WTC11 (cell line): ENCODE data around the gene PEX7. TPM values are rescaled to one million over a fixed set of nuclear protein-coding genes. Genes with fewer than 3 reads are reported as not detected.

Experiments
- ATAC-seq: fragments of 200-7000 bp; cut with Tn5 transposase; 2 replicates; pipeline ENCODE4 v1.10.0; 2021; ENCODE audit warnings: mild to moderate bottlenecking, moderate library complexity
- CTCF ChIA-PET: fragments of 300-600 bp; sonication (Branson Sonifier 250); formaldehyde crosslinking; loops from one replicate; lab custom pipeline; 2021; ENCODE audit warnings: antibody characterized with exemption; lab: Charles Lee
- POLR2A ChIA-PET: fragments of 350-600 bp; sonication (Branson Sonifier 250); formaldehyde crosslinking; loops from one replicate; lab custom pipeline; 2021; ENCODE audit warnings: antibody characterized with exemption; lab: Charles Lee
- DNase-seq: peaks from one replicate; pipeline ENCODE4 v3.0.0; 2021; ENCODE audit warnings: low spot score
- H3K27ac Mint-ChIP-seq: 2 replicates; pipeline ENCODE4 v1.8.0; 2021; ENCODE audit warnings: mixed read lengths
- H3K27me3 Mint-ChIP-seq: 2 replicates; pipeline ENCODE4 v1.8.0; 2021; ENCODE audit warnings: low read depth, mild to moderate bottlenecking, moderate library complexity, mixed read lengths
- H3K36me3 Mint-ChIP-seq: 2 replicates; pipeline ENCODE4 v1.8.0; 2021; ENCODE audit warnings: mixed read lengths
- H3K4me1 Mint-ChIP-seq: 2 replicates; pipeline ENCODE4 v1.8.0; 2022; ENCODE audit warnings: mixed read lengths
- H3K4me3 Mint-ChIP-seq: 2 replicates; pipeline ENCODE4 v1.8.0; 2021; ENCODE audit warnings: mild to moderate bottlenecking, moderate library complexity, mixed read lengths
- H3K9me3 Mint-ChIP-seq: 2 replicates; pipeline ENCODE4 v1.8.0; 2021; ENCODE audit warnings: mixed read lengths
- CREB1 ChIP-seq: sonication (generic); formaldehyde crosslinking; IDR thresholded peaks from 2 replicates; pipeline ENCODE4 v1.8.0; 2023; ENCODE audit warnings: mild to moderate bottlenecking, missing genetic modification reagents
- EMX1 ChIP-seq: fragments of 250-450 bp; sonication (Bioruptor Pico); IDR thresholded peaks from 2 replicates; pipeline ENCODE4 v1.8.0; 2021; ENCODE audit warnings: mild to moderate bottlenecking
- FOXK1 ChIP-seq: sonication (generic); formaldehyde crosslinking; IDR thresholded peaks from 2 replicates; pipeline ENCODE4 v1.8.0; 2022; ENCODE audit warnings: mild to moderate bottlenecking, moderate library complexity, missing genetic modification reagents
- FOXP1 ChIP-seq: sonication (generic); formaldehyde crosslinking; IDR thresholded peaks from 2 replicates; pipeline ENCODE4 v1.8.0; 2022; ENCODE audit warnings: missing genetic modification reagents, mild to moderate bottlenecking, moderate library complexity, borderline replicate concordance
- GTF2I ChIP-seq: fragments of 250-450 bp; sonication (Bioruptor Pico); conservative IDR thresholded peaks from 2 replicates; pipeline ENCODE4 v1.4.0; 2021; ENCODE audit warnings: mild to moderate bottlenecking
- NFYB ChIP-seq: sonication (generic); formaldehyde crosslinking; conservative IDR thresholded peaks from 2 replicates; pipeline ENCODE4 v1.8.0; 2022; ENCODE audit warnings: low read depth, missing genetic modification reagents
- NR2C2 ChIP-seq: sonication (generic); formaldehyde crosslinking; IDR thresholded peaks from 2 replicates; pipeline ENCODE4 v1.8.0; 2022; ENCODE audit warnings: mild to moderate bottlenecking, missing genetic modification reagents
- PRRX2 ChIP-seq: fragments of 250-450 bp; sonication (Bioruptor Pico); IDR thresholded peaks from 2 replicates; pipeline ENCODE4 v1.8.0; 2021; ENCODE audit warnings: mild to moderate bottlenecking
- SP1 ChIP-seq: sonication (generic); formaldehyde crosslinking; conservative IDR thresholded peaks from 2 replicates; pipeline ENCODE4 v1.8.1; 2022; ENCODE audit warnings: missing genetic modification reagents
- ZBTB21 ChIP-seq: sonication (generic); formaldehyde crosslinking; IDR thresholded peaks from 2 replicates; pipeline ENCODE4 v1.8.1; 2023; ENCODE audit warnings: mild to moderate bottlenecking, missing genetic modification reagents, borderline replicate concordance
- ZNF263 ChIP-seq: sonication (generic); formaldehyde crosslinking; IDR thresholded peaks from 2 replicates; pipeline ENCODE4 v1.8.1; 2022; ENCODE audit warnings: low read depth, mild to moderate bottlenecking, moderate library complexity, missing genetic modification reagents
- ZNF396 ChIP-seq: fragments of 250-450 bp; sonication (Bioruptor Pico); IDR thresholded peaks from 2 replicates; pipeline ENCODE4 v1.8.0; 2021; ENCODE audit warnings: mild to moderate bottlenecking, moderate library complexity, borderline replicate concordance
- total RNA-seq: library from RNA; stranded (reverse); gene quantifications from 3 replicates; pipeline ENCODE4 v1.2.3, GENCODE V29; 2021
- TF ChIP-seq, protein P1 (sequence below): sonication (generic); formaldehyde crosslinking; IDR thresholded peaks from 2 replicates; pipeline ENCODE4 v1.8.1; 2022; ENCODE audit warnings: low read depth, mild to moderate bottlenecking, moderate library complexity, missing genetic modification reagents, borderline replicate concordance
- TF ChIP-seq, protein P2 (sequence below): sonication (generic); formaldehyde crosslinking; IDR thresholded peaks from 2 replicates; pipeline ENCODE4 v1.8.0; 2022; ENCODE audit warnings: missing genetic modification reagents
- TF ChIP-seq, protein P3 (sequence below): sonication (generic); formaldehyde crosslinking; IDR thresholded peaks from 2 replicates; pipeline ENCODE4 v1.8.0; 2022; ENCODE audit warnings: mild to moderate bottlenecking, missing genetic modification reagents
- TF ChIP-seq, protein P4 (sequence below): sonication (generic); formaldehyde crosslinking; IDR thresholded peaks from 2 replicates; pipeline ENCODE4 v1.8.1; 2022; ENCODE audit warnings: low read depth, missing genetic modification reagents, borderline replicate concordance
- TF ChIP-seq, protein P5 (sequence below): fragments of 250-450 bp; sonication (Bioruptor Pico); IDR thresholded peaks from 2 replicates; pipeline ENCODE4 v1.9.0; 2021; ENCODE audit warnings: mild to moderate bottlenecking, borderline replicate concordance
- TF ChIP-seq, protein P6 (sequence below): sonication (generic); formaldehyde crosslinking; IDR thresholded peaks from 2 replicates; pipeline ENCODE4 v1.8.1; 2023; ENCODE audit warnings: mild to moderate bottlenecking, missing genetic modification reagents, borderline replicate concordance

Gene PEX7
- total RNA-seq, 1 experiment from 2014 or later, result 9.8 TPM

DNA sequence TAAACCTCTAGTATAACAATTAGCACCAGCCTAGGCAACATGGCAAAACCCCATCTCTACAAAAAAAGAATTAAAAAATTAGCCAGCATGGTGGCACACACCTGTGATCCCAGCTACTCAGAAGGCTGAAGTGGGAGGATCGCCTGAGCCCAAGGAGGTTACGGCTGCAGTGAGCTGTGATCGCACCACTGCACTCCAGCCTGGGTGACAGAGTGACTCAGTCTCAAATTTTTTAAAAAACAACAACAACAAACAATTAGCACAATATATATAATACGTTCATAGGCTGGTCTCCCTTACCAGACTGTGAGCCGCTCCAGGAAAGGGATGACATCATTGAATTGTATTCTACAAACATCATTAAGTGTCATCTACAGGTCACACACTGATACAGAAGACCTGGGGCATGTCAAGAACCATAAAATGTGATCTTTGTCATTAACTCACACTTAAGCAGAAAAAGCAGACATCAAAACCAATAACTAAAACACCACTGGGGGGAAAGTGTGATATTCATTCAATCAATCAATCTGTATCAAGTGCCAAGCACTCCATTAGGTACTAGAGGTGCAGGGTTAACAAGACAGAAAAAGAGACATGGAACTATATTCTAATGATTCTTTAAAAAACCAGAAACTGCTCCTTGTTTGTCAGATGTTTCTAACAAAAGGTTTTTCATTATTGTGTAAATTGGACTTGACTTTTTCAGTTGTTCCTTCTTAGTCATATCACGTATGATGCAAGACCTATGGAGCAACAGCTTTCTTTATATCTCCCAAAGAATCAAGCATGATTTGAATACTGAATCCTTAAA lies 48.0 kb upstream of the PEX7 start (continued):
- TF ChIP-seq FOXK1 (CRISPR knock-in tag) (no peak), ZNF396 (no peak), ZBTB21 (CRISPR knock-in tag) (no peak), PRRX2 (CRISPR knock-in tag) (no peak)
- TF ChIP-seq, protein P1, sequence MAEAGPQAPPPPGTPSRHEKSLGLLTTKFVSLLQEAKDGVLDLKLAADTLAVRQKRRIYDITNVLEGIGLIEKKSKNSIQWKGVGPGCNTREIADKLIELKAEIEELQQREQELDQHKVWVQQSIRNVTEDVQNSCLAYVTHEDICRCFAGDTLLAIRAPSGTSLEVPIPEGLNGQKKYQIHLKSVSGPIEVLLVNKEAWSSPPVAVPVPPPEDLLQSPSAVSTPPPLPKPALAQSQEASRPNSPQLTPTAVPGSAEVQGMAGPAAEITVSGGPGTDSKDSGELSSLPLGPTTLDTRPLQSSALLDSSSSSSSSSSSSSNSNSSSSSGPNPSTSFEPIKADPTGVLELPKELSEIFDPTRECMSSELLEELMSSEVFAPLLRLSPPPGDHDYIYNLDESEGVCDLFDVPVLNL (CRISPR knock-in tag), result no peak

DNA sequence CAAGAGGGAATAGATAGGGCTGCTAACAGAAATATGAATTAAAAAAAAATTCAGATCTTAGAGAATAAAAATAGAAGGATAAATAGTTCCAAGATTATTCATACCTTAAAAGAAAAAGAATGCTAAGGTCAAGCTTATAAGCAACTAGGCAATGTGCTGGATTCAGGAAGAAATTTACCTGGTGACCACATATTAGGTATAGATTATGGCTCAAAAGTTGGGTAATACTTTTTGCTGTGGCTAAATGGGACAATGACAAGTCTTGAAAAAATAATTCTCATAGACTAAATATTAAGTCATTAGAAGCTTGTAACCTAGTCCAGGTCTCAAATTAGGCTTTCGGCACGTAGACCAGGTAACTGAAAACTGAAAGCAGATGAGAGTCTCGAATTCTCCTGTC lies 47.3 kb upstream of the PEX7 start:
- Mint-ChIP-seq H3K27ac (no peak overlapping the region), H3K27me3 (no peaks in the 10 kb centered on the region; the same call in 1 of the 2 replicates), H3K4me3 (no peak overlapping the region), H3K4me1 (peaks cover 9% of the 10 kb centered on the region), H3K36me3 (no peaks in the 10 kb centered on the region), H3K9me3 (no peaks in the 10 kb centered on the region)
- DNase-seq (no peak), ATAC-seq (no peak)
- POLR2A ChIA-PET, result no interaction called here
- TF ChIP-seq, protein P2, sequence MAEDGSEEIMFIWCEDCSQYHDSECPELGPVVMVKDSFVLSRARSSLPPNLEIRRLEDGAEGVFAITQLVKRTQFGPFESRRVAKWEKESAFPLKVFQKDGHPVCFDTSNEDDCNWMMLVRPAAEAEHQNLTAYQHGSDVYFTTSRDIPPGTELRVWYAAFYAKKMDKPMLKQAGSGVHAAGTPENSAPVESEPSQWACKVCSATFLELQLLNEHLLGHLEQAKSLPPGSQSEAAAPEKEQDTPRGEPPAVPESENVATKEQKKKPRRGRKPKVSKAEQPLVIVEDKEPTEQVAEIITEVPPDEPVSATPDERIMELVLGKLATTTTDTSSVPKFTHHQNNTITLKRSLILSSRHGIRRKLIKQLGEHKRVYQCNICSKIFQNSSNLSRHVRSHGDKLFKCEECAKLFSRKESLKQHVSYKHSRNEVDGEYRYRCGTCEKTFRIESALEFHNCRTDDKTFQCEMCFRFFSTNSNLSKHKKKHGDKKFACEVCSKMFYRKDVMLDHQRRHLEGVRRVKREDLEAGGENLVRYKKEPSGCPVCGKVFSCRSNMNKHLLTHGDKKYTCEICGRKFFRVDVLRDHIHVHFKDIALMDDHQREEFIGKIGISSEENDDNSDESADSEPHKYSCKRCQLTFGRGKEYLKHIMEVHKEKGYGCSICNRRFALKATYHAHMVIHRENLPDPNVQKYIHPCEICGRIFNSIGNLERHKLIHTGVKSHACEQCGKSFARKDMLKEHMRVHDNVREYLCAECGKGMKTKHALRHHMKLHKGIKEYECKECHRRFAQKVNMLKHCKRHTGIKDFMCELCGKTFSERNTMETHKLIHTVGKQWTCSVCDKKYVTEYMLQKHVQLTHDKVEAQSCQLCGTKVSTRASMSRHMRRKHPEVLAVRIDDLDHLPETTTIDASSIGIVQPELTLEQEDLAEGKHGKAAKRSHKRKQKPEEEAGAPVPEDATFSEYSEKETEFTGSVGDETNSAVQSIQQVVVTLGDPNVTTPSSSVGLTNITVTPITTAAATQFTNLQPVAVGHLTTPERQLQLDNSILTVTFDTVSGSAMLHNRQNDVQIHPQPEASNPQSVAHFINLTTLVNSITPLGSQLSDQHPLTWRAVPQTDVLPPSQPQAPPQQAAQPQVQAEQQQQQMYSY, result no peak
- no peak for TF ChIP-seq ZNF263 (CRISPR knock-in tag)
- no peak for TF ChIP-seq FOXK1 (CRISPR knock-in tag)
- TF ChIP-seq NR2C2, result no peak
- TF ChIP-seq, protein P3, sequence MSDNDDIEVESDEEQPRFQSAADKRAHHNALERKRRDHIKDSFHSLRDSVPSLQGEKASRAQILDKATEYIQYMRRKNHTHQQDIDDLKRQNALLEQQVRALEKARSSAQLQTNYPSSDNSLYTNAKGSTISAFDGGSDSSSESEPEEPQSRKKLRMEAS (CRISPR knock-in tag), result no peak
- TF ChIP-seq FOXP1 (CRISPR knock-in tag), result no peak
- TF ChIP-seq, protein P4, sequence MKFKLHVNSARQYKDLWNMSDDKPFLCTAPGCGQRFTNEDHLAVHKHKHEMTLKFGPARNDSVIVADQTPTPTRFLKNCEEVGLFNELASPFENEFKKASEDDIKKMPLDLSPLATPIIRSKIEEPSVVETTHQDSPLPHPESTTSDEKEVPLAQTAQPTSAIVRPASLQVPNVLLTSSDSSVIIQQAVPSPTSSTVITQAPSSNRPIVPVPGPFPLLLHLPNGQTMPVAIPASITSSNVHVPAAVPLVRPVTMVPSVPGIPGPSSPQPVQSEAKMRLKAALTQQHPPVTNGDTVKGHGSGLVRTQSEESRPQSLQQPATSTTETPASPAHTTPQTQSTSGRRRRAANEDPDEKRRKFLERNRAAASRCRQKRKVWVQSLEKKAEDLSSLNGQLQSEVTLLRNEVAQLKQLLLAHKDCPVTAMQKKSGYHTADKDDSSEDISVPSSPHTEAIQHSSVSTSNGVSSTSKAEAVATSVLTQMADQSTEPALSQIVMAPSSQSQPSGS (CRISPR knock-in tag), result no peak
- TF ChIP-seq NFYB (CRISPR knock-in tag), result no peak
- no peak for TF ChIP-seq CREB1
- no peak for TF ChIP-seq GTF2I (CRISPR knock-in tag)
- TF ChIP-seq, protein P5, sequence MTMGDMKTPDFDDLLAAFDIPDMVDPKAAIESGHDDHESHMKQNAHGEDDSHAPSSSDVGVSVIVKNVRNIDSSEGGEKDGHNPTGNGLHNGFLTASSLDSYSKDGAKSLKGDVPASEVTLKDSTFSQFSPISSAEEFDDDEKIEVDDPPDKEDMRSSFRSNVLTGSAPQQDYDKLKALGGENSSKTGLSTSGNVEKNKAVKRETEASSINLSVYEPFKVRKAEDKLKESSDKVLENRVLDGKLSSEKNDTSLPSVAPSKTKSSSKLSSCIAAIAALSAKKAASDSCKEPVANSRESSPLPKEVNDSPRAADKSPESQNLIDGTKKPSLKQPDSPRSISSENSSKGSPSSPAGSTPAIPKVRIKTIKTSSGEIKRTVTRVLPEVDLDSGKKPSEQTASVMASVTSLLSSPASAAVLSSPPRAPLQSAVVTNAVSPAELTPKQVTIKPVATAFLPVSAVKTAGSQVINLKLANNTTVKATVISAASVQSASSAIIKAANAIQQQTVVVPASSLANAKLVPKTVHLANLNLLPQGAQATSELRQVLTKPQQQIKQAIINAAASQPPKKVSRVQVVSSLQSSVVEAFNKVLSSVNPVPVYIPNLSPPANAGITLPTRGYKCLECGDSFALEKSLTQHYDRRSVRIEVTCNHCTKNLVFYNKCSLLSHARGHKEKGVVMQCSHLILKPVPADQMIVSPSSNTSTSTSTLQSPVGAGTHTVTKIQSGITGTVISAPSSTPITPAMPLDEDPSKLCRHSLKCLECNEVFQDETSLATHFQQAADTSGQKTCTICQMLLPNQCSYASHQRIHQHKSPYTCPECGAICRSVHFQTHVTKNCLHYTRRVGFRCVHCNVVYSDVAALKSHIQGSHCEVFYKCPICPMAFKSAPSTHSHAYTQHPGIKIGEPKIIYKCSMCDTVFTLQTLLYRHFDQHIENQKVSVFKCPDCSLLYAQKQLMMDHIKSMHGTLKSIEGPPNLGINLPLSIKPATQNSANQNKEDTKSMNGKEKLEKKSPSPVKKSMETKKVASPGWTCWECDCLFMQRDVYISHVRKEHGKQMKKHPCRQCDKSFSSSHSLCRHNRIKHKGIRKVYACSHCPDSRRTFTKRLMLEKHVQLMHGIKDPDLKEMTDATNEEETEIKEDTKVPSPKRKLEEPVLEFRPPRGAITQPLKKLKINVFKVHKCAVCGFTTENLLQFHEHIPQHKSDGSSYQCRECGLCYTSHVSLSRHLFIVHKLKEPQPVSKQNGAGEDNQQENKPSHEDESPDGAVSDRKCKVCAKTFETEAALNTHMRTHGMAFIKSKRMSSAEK (CRISPR knock-in tag), result no peak
- no peak for TF ChIP-seq SP1 (CRISPR knock-in tag)
- no peak for TF ChIP-seq EMX1
- TF ChIP-seq, protein P6, sequence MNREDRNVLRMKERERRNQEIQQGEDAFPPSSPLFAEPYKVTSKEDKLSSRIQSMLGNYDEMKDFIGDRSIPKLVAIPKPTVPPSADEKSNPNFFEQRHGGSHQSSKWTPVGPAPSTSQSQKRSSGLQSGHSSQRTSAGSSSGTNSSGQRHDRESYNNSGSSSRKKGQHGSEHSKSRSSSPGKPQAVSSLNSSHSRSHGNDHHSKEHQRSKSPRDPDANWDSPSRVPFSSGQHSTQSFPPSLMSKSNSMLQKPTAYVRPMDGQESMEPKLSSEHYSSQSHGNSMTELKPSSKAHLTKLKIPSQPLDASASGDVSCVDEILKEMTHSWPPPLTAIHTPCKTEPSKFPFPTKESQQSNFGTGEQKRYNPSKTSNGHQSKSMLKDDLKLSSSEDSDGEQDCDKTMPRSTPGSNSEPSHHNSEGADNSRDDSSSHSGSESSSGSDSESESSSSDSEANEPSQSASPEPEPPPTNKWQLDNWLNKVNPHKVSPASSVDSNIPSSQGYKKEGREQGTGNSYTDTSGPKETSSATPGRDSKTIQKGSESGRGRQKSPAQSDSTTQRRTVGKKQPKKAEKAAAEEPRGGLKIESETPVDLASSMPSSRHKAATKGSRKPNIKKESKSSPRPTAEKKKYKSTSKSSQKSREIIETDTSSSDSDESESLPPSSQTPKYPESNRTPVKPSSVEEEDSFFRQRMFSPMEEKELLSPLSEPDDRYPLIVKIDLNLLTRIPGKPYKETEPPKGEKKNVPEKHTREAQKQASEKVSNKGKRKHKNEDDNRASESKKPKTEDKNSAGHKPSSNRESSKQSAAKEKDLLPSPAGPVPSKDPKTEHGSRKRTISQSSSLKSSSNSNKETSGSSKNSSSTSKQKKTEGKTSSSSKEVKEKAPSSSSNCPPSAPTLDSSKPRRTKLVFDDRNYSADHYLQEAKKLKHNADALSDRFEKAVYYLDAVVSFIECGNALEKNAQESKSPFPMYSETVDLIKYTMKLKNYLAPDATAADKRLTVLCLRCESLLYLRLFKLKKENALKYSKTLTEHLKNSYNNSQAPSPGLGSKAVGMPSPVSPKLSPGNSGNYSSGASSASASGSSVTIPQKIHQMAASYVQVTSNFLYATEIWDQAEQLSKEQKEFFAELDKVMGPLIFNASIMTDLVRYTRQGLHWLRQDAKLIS (CRISPR knock-in tag), result no peak
- CTCF ChIA-PET, result no interaction called here
